Sigmoid colon (tissue), 4 donors: Measurements from ENCODE around the gene SMG9.

Source experiments
- CTCF ChIP-seq, 4 experiments: fragments of 450-650 bp in 3 of 4; fragments of 200-600 bp in 1 of 4; IDR thresholded peaks; one replicate each; pipeline ENCODE4 v1.5.1; 2016 to 2019; ENCODE audit warnings: antibody characterized with exemption in 4 of 4, mild to moderate bottlenecking in 3 of 4, moderate library complexity in 2 of 4
- EP300 ChIP-seq, 4 donors: sonication (generic); formaldehyde crosslinking; IDR thresholded peaks; one replicate each; pipeline ENCODE4 v1.6.1; 2017; ENCODE audit warnings: antibody characterized with exemption in 4 of 4
- POLR2A ChIP-seq, 2 donors: fragments of 450-650 bp; IDR thresholded peaks; one replicate each; pipeline ENCODE4 v1.6.1; 2016; ENCODE audit warnings: antibody characterized with exemption in 2 of 2, mild to moderate bottlenecking in 2 of 2, moderate library complexity in 2 of 2
- POLR2AphosphoS5 ChIP-seq, 4 donors: sonication (generic); formaldehyde crosslinking; IDR thresholded peaks; one replicate each; pipeline ENCODE4 v1.6.1; 2017; ENCODE audit warnings: antibody characterized with exemption in 4 of 4

- TF ChIP-seq CTCF (IDR thresholded peaks at IDR 0.05) (no peak), POLR2A (IDR thresholded peaks at IDR 0.05) (no peak), EP300 (IDR thresholded peaks at IDR 0.05) (no peak), POLR2AphosphoS5 (IDR thresholded peaks at IDR 0.05) (no peak)
These were observed 24.5 kb upstream of the SMG9 start for GRCh38 chr19:43779147-43779819.
